D341Med (cell line): Measurements from ENCODE around the gene CACNG6.
"Not testable (repeated sequence)": the region's sequence is repeated elsewhere in the genome, so short reads cannot be mapped to it uniquely, and the experiment has no call there.

Experiments
- DNase-seq: peaks from one replicate; pipeline ENCODE4 v3.0.0; 2012; ENCODE audit warnings: low spot score

CACNG6 gene

DNA sequence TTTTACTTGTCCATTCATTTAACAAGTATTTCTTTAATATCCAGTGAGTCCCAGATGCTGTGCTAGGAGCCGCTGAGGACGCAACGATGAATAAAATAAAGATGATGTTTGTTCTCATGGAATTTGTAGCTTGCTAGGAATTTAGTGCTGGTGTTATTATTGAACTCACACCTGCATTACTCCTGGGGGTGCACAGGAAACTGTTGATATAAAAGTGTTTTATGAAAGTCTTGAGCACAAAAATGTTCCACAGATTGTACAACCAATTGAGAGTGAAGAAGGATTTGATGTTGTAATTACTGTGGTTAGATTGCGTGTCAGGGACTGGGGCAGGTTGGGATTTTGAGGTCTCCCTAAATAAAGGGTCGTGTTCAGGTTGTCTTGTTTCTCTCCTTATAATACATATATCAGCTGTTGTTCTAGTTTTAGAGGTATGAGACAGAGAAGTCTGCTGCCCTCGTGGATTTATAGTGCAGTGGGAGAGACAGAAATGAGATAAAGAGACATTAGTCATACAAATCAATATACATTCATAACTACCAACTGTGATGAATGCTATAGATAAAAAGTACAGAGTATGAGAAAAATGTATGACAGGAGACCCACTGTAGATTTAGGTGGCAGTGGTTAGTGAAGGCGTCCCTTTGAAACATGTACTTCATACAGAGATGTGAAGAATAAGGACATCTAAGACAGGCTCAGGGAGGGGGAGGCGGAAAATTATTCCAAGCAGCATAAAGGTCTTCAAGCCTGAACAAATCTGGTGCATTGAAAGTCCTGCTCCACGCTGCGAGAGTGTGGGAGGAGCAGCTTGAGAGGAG, 11.3 kb downstream of the CACNG6 start:
- DNase-seq: no peak

DNA sequence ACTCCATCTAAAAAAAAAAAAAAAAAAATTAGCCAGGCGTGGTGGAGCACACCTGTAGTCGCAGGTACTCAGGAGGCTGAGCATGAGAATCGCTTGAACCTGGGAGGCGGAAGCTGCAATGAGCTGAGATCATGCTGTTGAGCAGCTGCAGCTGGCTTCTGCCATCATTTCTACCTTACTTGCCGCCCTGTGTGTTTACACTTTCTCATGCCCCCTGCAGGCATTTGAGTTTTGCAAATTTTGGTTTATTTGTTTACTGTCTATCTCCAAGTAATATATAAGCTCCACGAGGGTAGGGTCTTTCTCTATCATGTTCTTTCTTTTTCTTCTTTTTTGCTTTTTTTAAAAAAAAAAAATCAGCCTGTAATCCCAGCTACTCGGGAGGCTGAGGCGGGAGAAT, 18.0 kb downstream of the CACNG6 start:
- no peak for DNase-seq

- DNase-seq: no peak
Observed at GRCh38 chr19:54010474-54010873, 19.0 kb downstream of the CACNG6 start.

GRCh38 chr19:54011507-54012211, 20.2 kb downstream of the CACNG6 start:
- DNase-seq: no peak

- DNase-seq: no peak
Observed at GRCh38 chr19:54013866-54014265, 22.4 kb downstream of the CACNG6 start.

DNA sequence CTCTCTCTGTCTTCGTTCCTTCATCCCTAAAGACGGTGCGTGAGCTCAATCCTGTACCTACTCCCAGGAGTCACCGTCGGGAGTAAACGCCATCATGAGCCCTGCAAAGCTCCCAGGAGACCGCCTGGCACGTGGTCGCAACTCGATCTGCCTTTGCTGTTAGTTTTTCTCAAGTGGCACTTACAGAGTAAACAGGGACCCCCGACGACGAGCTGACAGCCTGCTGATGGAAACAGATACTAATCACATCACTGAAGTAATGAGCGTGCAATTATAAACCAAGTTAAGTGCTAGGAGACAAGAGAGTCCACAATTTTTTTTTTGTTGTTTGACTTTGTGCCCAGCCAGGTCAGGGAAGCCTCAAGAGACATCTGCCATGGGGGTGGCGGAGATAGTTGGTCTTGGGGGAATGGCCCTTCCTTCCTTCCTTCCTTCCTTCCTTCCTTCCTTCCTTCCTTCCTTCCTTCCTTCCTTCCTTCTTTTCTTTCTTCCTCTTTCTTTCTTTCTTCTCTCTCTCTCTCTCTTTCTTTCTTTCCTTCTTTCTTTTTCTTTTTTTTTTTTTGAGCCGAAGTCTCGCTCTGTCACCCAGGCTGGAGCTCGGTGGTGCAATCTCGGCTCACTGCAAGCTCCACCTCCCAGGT, 23.6 kb downstream of the CACNG6 start:
- DNase-seq: no peak

GRCh38 chr19:54017261-54017660, 25.8 kb downstream of the CACNG6 start:
- DNase-seq: no peak

DNA sequence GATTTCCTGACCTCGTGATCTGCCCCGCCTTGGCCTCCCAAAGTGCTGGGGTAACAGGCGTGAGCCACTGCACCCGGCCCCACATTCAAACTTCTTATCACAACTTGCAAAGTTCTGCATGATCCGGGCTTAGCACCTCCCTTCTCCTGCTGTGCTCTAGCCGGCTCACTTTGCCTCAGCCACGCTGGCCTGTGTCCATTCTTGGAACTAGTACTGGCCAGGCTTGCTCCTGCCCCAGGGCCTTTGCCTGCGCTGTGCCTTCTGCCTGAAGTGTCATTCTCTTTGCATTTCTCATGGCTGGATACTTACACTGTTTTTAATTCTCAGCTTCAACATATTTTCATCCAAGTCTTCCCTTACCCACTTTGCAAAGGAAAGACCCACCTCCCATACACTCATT, 29.9 kb downstream of the CACNG6 start:
- DNase-seq: no peak

DNA sequence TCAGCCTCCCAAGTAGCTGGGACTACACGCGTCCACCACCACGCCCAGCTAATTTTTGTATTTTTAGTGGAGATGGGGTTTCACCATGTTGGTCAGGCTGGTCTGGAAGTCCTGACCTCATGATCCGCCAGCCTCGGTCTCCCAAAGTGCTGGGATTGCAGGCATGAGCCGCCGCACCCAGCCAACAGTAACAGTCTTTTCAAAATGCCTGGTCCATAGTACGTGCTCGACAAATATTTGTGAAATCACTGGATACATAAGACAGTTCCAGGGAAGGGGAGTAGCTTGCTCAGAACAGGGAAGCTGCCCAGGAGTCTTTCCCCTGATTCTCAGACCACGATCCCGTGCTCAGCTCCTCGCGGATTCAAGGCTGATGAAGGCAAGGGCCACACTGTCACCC, 30.5 kb downstream of the CACNG6 start:
- no peak for DNase-seq

GRCh38 chr19:54023191-54023590, 31.8 kb downstream of the CACNG6 start:
- DNase-seq: no peak

- no peak for DNase-seq
Observed at GRCh38 chr19:54024660-54025059, 33.2 kb downstream of the CACNG6 start.

DNA sequence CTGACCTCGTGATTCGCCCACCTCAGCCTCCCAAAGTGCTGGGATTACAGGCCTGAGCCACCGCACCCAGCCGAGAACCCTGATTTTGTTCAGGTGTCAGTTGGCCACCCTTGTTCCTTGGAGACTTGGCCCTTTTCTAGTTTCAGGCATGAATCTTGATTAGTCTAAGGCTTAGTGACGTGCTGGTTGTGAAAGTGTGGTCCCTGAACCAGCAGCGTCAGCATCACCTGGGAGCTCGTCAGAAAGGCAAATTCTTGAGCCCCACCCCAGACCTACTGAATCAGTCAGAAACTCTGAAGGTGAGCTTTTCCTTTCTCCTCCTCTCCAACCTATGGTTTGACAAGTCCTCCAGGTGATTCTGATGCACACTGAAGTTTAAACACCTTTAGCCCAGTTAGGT, 35.2 kb downstream of the CACNG6 start:
- no peak for DNase-seq

- no peak for DNase-seq
Observed at GRCh38 chr19:54029301-54029700, 37.9 kb downstream of the CACNG6 start.

DNA sequence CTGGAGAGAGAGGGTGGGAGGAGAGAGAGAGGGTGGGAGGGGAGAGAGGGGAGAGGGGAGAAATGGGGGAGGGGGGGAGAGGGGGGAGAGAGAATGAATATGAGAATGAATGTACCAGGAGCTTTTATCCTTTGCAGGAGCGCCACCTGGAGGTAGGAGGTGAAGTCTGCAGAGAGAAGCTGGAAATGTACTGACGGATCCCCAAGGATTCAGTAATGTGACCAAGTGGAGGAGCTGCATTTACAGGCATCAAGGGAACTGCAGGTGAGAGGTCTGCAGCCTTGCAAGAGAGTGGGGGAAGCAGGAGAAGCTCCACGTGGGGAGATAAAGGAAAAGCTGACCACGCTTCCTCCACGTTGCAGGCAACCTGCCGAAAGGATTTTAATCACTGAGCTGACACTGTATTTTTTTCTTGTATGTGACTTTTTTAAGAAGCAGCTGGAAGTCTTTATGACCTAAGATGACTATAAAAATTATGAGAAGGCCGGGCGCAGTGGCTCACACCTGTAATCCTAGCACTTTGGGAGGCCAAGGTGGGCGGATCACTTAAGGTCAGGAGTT, 38.6 kb downstream of the CACNG6 start:
- DNase-seq: peak; percentile 70

DNA sequence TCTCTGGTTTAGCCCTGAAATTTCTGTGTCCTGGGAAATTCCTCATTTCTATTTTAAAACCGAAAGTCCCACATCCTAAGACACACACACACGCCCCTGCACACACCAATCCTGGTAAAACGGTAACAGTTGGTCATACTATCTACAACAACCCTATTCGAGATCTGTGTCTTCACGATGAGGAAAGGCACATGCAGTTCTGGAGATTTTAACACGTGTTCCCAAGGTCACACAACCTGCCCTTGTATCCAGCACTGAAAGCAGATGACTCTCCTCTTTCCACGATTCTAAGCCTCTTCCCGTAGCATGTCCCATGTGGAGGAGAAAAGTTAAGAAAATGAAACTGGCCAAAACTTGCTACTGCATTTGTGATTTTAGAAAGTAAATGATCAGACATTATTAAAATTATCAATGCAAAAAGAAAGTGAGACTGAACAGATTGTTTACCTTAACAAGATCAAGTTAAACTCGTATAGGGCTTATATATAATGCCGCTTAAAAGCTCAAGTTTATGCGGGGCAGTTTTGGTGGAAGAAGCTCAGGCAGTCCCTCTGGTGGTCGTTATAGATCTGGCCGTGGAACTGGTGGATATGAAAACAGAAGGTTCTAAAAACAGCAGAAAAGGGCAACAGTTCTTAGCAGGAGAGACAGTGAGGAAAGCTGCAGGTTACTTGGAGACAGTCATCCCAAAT, 39.6 kb downstream of the CACNG6 start:
- no peak for DNase-seq

DNA sequence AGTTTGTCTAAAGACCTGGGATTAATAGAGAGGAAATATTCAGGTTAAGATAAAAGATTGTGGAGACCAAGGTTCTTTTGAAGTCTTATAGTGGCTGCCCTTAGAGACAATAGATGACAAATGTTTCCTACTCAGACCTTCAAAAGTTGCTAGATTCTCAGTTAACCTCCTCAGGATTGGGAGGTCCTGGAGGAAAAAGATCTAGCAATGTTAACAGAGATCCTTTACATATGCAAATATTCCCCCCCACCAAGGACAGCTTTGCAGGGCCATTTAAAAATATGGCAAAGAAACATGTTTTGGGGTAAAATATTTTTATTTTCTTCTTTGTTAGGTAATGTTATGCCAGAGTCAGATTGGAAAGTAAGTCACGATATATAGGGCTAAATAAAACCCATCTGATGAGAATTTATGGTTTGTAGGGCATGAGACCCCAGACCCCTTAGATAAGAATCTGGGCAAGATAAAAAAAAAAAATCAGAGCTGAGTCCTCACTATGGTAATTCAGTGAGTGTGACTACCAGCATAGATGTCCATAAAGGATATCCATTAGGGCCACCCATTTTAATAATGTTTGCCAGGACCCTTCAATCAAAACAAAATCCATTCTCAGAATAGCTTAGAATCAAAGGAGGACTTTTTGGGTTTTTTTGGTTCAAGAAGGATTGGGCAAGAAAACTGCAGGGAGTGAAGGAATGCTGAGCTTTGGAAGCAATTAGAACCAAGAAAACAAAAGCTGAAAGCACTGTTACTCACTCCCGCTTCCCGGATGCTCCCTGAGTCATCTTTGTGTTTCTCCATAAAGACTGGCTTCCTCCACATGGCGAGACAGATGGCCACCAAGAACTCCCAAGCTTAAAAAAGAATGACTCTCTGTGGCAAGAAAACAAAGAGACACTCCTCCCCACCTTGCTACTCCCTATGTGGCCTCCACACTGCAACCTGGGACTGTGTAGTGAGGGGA, 44.1 kb downstream of the CACNG6 start:
- DNase-seq: no peak

DNA sequence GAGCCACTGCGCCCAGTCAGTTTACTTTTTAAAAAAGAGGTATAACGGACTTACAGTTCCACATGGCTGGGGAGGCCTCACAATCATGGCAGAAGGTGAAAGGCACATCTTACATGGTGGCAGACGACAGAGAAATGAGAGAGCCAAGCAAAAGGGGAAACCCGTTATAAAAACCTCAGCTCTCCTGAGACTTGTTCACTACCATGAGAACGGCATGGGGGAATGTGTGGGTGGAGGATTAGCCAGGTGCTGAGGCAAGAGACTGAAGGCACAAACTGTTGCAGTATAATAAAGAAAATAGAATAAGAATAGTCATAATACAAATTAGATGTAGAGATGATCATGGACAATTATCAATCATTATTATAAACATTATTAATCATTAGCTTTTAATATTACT, 45.1 kb downstream of the CACNG6 start:
- not testable (repeated sequence) for DNase-seq

GRCh38 chr19:54040003-54040402, 48.6 kb downstream of the CACNG6 start:
- DNase-seq: no peak

DNA sequence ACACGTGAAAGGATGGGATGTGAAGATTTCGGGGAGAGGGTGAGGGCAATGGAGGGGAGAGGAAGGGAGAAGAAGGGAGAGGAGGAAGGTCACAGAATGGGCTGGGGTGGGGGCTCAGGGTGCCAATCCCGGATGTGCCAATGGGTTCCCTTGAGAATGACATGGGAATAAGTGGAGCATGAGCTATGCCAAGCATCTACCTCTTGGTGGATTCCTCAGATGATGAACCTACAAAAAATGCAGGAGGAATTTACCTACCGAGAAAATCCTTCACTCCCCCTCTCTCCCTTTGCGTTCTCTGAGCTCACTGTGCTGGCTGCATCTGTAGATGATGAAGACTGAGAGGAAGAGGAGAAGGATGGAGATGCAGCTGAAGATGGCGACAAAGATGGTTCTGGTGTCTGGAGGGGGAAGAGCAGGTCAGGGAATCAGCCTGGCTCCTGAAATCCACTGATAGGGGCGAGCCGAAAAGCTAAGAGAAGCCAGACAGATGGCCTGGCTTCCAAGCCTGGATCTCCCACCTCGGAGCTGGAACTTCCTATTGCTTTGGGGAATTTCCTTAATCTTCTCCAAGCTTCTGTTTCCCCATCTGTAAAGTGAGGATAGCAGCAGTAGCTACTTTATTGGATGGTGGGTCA, 50.7 kb downstream of the CACNG6 start:
- DNase-seq: no peak

DNA sequence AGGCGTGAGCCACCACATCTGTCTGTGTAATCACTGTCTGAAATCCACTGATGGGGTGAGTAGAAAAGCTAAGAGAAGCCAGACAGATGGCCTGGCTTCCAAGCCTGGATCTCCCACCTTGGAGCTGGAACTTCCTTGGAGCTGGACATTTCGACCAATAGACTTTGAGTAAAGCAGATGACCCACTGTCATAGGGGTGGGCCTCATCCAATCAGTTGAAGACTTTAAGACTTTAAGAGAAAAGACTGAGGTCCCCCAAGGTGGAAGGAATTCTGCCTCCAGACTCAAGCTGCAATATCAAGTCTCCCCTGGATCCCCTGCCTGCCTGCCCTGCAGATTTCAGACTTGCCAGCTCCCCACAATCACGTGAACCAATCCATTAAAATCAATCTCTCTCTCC, 51.6 kb downstream of the CACNG6 start:
- no peak for DNase-seq

DNA sequence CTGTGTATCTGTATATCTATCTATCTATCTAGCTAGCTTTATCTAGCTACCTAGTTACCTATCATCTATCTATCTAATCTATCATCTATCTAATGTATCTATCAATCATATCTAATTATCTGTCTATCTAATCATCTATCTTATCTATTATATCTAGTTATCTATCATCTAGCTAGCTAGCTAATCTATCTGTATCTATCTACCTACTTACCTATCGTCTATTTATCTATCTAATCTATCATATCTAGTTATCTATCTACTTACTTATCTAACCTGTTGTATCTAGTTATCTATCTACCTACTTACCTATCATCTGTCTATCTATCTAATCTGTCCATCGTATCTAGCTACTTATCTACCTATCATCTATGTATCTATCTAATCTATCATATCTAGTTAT, 54.3 kb downstream of the CACNG6 start:
- DNase-seq: no peak
